ENCODE measurements around the gene LRWD1.
"Not testable (repeated sequence)": the region's sequence is repeated elsewhere in the genome, so short reads cannot be mapped to it uniquely, and the experiment has no call there.

LRWD1 gene

DNA sequence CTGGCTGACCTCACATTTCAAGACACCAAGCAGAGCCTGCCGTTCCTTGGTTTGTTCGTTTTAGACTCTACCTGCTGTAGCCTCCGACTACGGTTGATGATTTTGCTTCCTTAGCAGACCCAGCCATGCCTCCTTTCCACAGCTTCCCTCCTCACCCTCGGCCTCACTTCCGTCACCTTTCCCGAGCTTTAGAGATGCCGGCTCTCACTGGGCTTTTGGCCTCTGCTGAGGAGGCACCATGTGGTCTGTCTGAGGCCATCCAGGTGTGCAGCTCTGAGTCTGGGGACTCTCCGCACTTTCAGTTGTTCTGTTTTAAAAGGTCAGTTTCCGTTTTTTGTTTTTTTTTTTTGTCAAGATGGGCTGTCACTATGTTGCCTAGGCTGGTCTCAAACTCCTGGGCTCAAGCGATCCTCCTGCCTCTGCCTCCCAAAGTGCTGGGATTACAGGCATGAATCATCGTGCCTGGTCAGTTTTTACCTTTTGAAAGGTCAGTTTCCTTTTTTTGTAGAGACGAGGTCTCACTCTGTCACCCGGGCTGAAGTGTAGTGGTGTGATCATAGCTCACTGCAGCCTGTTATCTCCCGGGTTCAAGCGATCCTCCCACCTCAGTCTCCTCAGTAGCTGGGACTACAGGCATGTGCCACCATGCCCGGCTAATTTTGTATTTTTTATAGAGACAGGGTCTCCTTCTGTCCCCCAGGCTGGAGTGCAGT lies 19.7 kb upstream of the LRWD1 start:
- no peak for DNase-seq

DNA sequence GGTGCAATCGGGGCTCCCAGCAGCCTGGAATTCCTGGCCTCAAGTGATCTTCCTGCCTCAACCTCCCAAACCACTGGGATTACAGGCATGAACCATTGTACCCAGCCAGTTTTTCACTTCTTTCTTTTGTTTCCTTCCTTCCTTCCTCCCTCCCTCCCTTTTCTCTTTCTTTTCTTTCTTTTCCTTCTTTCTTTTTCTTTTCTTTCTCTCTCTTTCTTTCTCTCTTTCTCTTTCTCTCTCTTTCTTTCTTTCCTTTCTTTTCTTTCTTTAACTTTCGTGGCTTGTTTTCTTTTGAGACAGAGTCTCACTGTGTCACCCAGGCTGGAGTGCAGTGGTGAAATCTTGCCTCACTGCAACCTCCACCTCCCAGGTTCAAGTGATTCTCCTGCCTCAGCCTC lies 19.1 kb upstream of the LRWD1 start:
- DNase-seq, result no peak

DNA sequence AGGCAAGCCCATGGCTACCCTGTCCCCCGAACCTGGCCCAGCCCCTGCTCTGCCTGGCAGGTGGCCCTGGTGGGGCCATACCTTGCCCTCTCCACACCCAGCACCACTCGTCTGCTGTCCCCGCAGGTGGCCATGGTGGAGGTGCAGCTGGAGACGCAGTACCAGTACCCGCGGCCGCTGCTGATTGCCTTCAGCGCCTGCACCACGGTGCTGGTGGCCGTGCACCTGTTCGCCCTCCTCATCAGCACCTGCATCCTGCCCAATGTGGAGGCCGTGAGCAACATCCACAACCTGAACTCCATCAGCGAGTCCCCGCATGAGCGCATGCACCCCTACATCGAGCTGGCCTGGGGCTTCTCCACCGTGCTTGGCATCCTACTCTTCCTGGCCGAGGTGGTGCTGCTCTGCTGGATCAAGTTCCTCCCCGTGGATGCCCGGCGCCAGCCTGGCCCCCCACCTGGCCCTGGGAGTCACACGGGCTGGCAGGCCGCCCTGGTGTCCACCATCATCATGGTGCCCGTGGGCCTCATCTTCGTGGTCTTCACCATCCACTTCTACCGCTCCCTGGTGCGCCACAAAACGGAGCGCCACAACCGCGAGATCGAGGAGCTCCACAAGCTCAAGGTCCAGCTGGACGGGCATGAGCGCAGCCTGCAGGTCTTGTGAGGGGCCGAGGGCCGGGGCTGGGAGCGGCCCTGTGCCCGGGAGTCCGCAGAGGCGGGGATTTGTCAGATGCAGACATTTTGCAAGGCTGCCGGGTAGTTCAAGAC lies 18.2 kb upstream of the LRWD1 start:
- DNase-seq, result no peak

DNA sequence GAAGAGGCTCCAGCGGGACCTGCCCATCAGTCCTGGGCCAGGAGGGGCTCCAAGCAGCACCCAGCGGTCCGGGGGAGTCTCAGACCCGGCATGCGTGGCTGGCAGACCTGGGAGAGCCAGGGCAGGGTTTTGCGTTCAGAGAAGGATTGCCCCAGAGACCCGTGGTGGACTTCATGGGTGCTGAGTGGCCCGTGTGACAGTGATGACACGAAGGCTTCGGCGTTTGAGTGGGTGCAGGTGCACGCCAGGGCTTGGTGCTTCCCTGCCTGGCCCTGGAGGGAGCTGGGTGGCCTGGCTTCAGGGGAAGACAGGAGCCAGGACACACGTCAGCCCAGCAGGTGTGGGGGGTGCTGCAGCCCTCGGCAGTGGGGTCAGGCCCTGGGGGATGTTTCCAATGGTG lies 17.5 kb upstream of the LRWD1 start:
- DNase-seq, result no peak

DNA sequence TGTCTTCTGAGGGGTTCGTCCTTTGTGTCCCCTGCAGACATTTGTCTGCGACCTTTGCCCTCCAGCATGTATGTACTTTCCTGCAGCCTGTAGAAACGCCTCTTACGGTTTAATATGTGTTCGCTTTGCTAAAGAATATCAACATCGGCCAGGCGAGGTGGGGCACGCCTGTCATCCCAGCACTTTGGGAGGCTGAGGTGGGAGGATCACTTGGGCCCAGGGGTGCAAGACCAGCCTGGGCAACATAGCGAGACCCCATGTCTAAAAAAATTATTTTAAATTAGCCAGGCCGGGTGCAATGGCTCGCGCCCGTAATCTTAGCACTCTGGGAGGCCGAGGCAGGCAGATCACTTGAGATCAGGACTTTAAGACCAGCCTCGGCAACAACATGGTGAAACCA lies 15.6 kb upstream of the LRWD1 start:
- no peak for DNase-seq

DNA sequence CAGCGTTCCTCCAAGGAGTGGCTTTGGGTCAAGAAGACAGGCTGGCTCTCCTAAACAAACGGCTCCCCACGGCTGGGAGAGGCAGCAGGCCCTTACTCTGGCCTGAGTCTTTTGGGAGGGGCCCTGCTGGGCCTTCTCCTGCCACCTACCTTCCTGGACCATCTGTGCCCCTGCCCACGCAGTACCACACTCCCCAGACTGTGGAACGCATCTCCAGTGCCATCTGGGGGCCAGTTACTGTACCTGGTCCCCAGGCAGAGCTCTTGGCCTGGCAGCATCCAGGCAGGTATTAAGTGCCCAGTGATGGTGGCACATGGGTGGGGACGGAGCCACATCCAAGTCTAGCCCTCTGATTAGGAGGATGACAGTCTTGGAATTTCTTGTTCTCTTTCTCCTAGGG lies 14.5 kb upstream of the LRWD1 start:
- DNase-seq, result no peak

DNA sequence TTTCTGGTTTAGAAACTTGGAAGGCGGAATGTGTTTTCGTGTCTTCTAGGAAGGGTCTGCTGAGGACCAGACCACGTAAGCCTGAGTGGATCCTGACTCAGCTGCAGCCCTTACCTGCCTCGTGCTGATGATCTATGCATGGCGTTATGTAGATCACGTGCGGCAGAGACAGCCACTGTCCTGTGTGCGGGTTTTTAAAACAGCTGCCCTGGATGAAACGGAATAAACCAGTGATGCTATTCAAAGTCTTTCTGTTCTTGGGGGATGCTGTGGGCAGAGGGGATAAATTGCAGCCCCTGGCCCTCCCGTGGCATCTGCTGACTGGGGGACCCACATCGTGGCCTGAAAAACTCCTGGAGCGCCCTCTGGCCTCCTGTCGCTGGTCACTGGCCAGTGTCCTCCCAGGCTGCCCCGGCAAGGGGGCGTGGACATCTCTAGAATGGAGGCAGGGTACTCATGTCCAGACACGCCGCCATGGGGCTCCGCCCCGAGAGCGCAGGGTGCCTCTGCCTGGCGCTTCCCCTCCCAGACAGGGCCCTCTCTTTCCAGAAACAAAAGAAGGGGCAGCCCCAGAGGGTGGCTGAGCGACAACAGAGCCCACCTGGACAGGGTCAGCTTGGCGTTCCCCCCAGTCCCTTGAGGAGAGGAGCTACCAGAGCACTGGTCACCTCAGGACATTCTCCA lies 13.3 kb upstream of the LRWD1 start:
- no peak for DNase-seq

DNA sequence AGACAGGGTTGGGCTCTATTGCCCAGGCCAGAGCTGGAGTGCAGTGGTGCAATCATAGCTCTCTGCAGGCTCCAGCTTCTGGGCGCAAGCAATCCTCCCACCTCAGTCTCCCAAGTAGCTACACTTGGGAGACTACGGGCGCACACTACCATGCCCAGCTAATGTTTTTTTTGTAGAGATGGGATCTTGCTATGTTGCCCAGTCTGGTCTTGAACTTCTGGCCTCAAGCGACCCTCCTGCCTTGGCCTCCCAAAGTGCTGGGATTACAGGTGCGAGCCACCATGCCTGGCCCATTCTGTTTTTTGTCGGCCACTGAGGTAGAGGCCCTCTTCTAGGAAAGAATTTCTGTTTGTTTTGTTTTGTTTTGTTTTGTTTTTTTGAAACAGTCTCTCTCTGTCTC lies 12.3 kb upstream of the LRWD1 start:
- no peak for DNase-seq

DNA sequence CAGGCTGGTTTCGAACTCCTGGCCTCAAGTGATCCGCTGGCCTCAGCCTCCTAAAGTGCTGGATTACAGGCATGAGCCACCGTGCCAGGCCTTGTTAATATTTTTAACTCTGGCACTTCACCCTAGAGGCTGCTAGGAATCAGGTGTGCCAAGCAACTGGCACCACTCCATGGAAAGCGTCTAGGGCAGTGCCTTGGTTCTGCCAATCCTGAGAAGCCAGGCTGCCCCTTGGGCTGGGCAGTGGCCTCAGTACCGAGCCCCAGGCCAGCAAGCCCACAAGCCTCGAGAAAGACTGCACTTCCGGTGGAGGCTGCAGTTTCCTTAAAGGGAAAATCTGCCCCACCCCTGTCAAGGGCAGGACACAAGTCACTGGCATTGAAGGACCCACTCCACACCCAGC lies 11.5 kb upstream of the LRWD1 start:
- no peak for DNase-seq

DNA sequence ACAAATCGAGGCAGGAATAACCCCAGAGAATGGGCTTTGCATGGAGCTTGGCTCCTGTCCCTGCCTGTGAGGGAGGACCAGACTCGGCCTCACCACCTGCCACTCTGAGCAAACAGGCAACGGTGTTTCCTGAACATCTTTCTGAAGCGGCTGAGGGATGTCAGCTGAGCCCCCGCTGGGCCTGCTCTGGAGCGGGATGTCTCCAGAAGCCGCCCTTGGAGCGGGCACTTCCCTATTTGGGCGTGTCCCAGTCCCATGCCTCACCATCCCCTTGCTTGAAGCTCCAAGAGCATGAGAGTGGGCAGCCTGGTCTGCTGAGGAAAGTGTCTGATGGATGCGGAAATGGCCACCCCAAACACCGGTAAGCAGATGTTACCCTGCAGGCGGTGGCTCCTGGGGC lies 10.3 kb upstream of the LRWD1 start:
- DNase-seq, result no peak

DNA sequence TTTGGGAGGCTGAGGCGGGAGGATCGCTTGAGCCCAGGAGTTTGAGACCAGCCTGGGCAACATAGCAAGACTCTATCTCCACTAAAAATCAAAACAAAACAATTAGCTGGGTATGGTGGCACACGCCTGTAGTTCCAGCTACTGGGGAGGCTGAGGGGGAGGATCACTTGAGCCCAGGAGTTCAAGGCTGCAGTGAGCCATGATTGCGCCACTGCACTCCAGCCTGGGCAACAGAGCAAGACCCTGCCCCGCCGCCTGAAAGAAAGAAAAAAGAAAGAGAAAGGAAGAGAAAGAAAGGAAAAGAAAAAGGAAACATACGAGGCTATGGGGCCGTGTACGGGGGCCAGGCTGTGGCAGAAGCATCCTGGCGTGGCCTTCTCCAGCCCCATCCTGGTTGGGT lies 9.9 kb upstream of the LRWD1 start:
- DNase-seq, result not testable (repeated sequence)

DNA sequence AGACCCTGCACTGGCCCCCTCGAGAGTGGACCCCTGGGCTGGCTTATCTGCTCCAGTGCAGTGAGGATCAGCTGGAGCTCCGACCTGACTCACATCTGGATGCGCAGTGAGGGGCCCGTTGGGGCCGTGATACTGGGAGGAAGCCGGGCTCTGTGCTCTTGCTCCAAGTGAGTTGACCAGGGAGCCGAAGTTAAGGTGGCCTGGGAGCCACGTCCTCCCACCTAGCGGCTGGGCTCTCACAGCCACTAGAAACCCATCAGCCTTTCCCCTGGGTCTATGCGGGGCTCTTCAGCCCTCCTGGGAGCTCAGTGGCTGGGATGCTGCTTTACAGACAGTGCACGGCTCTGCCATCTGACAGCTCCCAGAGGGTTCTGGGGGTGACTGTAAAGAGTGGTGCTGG lies 9.2 kb upstream of the LRWD1 start:
- no peak for DNase-seq

DNA sequence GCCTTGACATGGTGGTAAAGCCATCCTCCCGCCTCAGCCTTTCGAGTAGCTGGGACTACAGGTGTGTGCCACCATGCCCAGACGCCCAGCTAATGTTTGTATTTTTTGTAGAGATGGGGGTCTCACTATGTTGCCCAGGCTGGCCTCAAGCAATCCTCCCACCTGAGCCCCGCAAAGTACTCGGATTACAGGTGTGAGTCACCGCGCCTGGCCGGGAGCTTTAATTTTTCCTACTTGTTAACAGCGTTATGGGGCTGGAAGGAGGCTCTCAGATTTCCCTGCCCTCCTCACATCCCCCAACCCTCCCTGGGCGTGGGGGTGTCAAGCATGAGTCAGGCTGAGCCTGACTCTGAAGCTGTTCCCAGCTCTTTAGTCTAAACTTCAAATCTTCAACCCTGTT lies 8.5 kb upstream of the LRWD1 start:
- no peak for DNase-seq

DNA sequence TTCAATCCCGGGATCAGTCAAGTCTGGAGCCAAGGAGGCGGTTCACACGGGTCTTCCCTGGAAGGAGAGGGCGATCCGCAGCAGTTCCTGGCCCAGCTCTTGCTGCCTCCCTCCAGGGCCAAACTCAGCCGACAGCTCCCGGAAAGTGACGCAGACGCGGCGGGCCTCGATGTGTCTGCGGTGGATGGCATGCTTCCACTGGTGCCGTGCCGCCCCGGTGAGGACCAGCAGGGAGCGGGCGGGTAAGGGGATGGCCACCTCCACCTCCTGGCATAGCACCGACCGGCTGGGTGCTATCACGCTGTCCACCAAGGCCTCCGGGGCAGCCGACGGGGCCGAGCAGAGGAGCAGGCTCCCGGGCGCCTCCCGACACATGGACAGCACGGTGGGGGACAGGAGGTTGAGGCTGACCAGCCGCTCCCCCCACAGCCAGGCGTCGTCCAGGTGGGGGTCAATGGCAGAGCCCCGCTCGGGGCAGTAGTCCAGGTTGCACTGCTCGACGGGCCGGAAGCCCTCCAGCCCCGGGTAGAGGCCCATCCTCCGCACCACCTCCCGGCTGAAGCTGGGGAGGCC lies 7.3 kb upstream of the LRWD1 start:
- no peak for DNase-seq

DNA sequence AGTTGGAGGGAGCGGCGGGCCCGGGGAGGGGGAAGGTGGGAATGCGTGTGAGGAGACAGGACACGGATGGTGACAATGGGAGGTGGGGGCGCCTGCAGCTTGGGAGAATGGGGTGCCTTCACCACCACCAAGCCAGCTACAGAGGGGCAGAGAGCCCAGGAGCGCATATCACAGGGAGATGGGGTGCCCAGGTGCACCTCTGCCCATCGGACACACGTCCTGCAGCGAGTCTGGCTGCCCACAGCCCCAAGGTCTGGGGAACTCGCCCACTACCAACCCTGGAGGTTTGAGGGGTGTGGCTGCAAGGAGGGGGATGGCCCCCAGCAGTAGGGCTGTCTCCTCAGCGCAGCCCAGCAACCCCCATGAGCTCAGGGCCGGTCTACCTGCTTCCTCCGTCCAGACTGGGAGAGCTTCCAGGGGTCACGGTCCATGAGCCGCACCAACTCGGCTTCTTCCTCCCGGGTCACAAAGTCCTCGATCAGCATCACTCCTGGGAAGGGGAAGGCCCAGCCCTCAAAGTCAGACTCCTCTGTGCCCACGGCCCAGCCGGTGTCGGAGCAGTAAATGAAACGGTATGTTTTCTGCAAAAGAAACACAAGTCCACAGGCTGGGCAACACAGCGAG lies 5.5 kb upstream of the LRWD1 start:
- no peak for DNase-seq

DNA sequence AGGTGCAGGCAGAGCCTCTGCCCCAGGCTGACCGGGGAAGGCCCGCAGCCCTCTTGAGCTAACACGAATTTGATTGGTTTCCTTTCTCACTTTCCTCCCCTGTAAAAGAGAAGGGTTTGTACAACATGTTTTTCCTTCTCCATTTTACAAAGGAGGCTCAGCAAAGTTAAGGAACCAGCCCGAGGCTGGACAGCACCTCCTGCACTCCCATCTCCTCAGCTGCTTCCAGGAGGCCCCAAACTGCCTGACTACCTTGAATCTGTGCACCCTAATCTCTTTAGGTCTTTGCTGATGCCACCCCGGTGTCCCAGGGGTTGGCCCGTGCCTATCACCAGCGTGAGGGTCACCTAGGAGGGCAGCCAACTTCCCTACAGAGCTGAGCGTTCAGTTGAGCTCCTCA lies 4.3 kb upstream of the LRWD1 start:
- no peak for DNase-seq

DNA sequence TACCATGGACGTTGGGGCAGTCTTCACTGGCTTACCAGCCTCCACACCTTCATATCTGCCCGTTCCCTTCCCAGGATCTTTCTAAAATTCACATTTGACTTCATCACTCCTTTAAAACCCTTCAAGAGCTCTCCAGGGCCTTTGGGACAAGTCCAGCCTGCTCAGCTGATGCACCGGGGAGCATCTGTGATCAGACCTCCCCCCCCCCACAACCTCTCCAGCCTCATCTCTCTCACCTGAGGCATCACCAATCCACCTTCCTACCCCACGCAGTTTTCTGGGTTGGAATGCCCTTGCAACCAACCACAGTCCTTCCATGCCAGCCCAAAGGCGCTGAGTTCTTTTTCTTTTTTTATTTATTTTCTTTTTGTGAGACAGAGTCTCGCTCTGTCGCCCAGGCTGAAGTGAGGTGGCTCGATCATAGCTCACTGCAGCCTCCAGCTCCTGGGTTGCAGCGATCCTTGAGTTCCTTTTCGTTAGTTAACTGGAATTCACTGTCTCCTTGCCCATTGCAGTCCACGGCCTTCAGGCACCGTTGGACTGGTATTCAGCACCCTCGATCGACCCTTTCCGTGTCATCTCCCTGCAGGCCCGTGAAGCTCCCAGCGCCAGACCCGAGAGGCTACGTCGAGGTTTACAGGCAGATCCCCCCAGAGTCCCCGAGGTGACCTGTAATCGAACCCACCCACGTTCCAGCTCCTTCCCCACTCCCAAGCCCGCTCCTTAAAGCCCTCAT lies 775 bp upstream of the LRWD1 start:
- DNase-seq, result no peak

DNA sequence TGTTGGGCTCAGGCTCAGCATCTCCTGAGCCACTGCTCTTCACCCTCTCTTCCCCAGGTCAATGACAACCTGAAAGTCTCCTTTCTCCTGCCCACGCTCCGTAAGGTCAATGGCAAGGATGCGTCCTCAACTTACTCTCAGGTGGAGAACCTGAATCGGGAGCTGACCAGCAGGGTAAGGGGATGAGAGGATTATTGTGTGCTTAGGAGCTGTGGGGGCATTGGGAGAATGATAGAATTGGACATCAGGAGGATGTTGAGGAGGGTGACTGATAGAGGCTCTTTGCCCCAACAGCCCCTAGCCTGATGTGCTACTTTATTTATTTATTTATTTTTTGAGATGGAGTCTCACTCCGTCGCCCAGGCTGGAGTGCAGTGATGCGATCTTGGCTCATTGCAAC lies 1.3 kb downstream of the LRWD1 start:
- no peak for DNase-seq

DNA sequence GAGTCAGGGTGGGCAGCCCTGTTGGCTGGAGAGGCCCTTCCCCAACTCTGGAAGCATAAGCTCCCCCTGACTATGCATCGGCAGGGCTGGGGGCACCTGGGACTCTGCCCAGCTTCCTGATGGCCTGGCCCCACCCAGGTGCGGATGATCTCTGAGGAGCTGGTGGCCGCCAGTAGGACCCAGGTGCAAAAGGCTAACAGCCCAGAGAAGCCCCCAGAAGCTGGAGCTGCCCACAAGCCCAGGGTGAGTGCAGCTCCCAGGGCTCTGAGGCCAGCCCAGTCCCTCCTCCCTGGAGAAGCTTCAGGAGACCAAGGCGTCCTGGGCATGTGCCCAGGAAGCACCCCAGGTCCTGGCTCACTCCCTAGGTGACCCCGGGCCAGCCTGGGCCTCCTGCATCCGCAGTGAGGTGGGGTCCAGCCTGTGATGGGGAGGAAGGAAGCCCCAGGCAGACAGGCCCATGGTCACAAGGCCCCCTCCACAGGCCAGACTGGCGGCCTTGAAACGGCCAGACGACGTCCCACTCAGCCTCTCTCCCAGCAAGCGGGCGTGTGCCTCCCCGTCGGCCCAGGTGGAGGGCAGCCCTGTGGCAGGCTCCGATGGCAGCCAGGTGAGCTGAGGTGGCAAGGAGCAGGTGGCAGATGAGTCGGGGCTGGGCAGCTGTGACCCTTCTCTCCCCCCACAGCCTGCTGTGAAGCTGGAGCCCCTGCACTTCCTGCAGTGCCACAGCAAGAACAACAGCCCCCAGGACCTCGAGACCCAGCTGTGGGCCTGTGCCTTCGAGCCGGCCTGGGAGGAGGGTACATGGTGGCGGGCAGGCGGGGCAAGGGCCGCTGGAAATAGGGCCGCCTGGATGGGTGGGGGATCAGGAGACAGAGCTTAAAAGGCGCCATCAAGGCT lies 3.0 kb downstream of the LRWD1 start:
- DNase-seq, result no peak

DNA sequence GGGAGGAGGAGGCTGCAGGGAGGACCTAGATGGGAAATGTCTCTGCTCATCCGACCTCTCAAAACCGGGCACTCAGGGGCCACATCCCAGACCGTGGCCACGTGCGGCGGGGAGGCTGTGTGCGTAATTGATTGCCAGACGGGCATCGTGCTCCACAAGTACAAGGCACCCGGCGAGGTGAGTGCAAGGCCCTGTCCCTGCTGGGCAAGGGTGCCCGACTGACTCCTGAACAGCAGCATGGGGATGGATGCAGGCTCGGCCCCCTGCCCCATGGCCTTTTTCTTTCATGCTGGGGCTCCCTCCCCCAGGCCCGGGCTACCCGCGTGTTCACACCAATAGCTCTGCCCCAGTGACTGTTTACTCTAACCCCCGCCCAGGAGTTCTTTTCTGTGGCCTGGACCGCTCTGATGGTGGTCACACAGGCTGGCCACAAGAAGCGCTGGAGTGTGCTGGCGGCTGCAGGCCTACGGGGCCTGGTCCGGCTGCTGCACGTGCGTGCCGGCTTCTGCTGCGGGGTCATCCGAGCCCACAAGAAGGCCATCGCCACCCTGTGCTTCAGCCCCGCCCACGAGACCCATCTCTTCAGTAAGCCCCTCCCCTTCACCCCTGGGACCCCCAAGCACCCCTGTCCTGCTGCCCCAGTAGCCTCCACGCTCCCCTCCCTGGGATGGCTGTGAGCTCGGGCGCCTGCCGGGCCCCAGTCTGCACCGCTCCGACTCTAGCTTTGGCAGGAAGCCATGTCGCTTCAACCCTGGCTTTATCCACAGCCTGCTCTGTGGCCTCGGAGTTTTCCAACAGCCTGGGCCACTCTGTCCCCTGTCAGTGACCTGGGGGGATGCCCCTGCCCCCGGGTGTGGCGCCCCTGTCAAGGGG lies 3.9 kb downstream of the LRWD1 start:
- no peak for DNase-seq

All from activated effector memory CD4-positive, alpha-beta T cell treated with Interleukin-2 at 50 U/mL for 16 hours (primary cell).